ENCODE data around the gene PHKA2.

GRCh38 chrX:18938710-18939109 is 45.2 kb downstream of the PHKA2 start:
- TF ChIP-seq CTCF (IDR thresholded peaks at IDR 0.05): no peak
- no peak for TF ChIP-seq POLR2A (IDR thresholded peaks at IDR 0.05)

Measured in right lobe of liver (tissue), 4 donors.